ENCODE measurements around the gene SASH1. TPM values are rescaled to one million over a fixed set of nuclear protein-coding genes. Genes with fewer than 3 reads are reported as not detected.
A peak's percentile ranks its signal among the peaks of the same experiment; 100 is the strongest.

The SASH1 gene
- total and polyA plus RNA-seq, 8 donors = 5.8 to 82.6 (median 16.3) TPM

- 84 to 96% (median 94%) methylated on average over 7 of the region's 7 CpGs for WGBS, 5 donors
- no peak for DNase-seq
- H3K36me3 ChIP-seq = peaks cover 26 to 78% (median 75%) of the 10 kb centered on the region in 4 donors
- no peak overlapping the region for H3K4me3 ChIP-seq
- no peaks in the 10 kb centered on the region for H3K27me3 ChIP-seq
- H3K4me1 ChIP-seq = peaks cover 0 to 7% (median 0%) of the 10 kb centered on the region in 4 donors
- intact Hi-C loops (cut with DNase I; ENCODE audit: low total_unique reads) = no loop called here
- TF ChIP-seq POLR2A (IDR thresholded peaks at IDR 0.05) = no peak
- TF ChIP-seq EP300 (IDR thresholded peaks at IDR 0.05) = no peak
- TF ChIP-seq, protein P1, sequence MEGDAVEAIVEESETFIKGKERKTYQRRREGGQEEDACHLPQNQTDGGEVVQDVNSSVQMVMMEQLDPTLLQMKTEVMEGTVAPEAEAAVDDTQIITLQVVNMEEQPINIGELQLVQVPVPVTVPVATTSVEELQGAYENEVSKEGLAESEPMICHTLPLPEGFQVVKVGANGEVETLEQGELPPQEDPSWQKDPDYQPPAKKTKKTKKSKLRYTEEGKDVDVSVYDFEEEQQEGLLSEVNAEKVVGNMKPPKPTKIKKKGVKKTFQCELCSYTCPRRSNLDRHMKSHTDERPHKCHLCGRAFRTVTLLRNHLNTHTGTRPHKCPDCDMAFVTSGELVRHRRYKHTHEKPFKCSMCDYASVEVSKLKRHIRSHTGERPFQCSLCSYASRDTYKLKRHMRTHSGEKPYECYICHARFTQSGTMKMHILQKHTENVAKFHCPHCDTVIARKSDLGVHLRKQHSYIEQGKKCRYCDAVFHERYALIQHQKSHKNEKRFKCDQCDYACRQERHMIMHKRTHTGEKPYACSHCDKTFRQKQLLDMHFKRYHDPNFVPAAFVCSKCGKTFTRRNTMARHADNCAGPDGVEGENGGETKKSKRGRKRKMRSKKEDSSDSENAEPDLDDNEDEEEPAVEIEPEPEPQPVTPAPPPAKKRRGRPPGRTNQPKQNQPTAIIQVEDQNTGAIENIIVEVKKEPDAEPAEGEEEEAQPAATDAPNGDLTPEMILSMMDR (IDR thresholded peaks at IDR 0.05) = no peak
- TF ChIP-seq POLR2AphosphoS5 (IDR thresholded peaks at IDR 0.05) = no peak
- H3K9me3 ChIP-seq = no peaks in the 10 kb centered on the region
- no peak overlapping the region for H3K27ac ChIP-seq
Observed at GRCh38 chr6:148547110-148547509, 204.5 kb downstream of the SASH1 start.

- Histone ChIP-seq H3K27me3 (no peaks in the 10 kb centered on the region), H3K4me1 (peaks cover 0 to 7% (median 0%) of the 10 kb centered on the region in 4 donors), H3K36me3 (peaks cover 26 to 67% (median 64%) of the 10 kb centered on the region in 4 donors), H3K27ac (no peak overlapping the region), H3K9me3 (no peaks in the 10 kb centered on the region), H3K4me3 (no peak overlapping the region)
- TF ChIP-seq, protein P1 (IDR thresholded peaks at IDR 0.05) = no peak
- no peak for TF ChIP-seq POLR2A (IDR thresholded peaks at IDR 0.05)
- TF ChIP-seq EP300 (IDR thresholded peaks at IDR 0.05) = no peak
- no peak for TF ChIP-seq POLR2AphosphoS5 (IDR thresholded peaks at IDR 0.05)
- 83 to 90% (median 86%) methylated on average over 18 to 22 of the region's 22 CpGs for WGBS, 5 donors
- intact Hi-C loops (cut with DNase I; ENCODE audit: low total_unique reads) = no loop called here
- DNase-seq = peak in 1 of 2 donors; percentile 73
Observed at GRCh38 chr6:148548065-148548748, 205.6 kb downstream of the SASH1 start.

GRCh38 chr6:148548749-148549140 is 206.1 kb downstream of the SASH1 start:
- peaks cover 0 to 7% (median 0%) of the 10 kb centered on the region in 4 donors for H3K4me1 ChIP-seq
- DNase-seq = no peak
- peaks cover 24 to 62% (median 60%) of the 10 kb centered on the region in 4 donors for H3K36me3 ChIP-seq
- TF ChIP-seq POLR2A (IDR thresholded peaks at IDR 0.05) (no peak), POLR2AphosphoS5 (IDR thresholded peaks at IDR 0.05) (no peak), EP300 (IDR thresholded peaks at IDR 0.05) (no peak)
- TF ChIP-seq, protein P1 (IDR thresholded peaks at IDR 0.05) = no peak
- WGBS, 5 donors = 75 to 88% (median 82%) methylated on average over 4 of the region's 4 CpGs
- no peaks in the 10 kb centered on the region for H3K9me3 ChIP-seq
- intact Hi-C loops (cut with DNase I; ENCODE audit: low total_unique reads) = no loop called here
- no peaks in the 10 kb centered on the region for H3K27me3 ChIP-seq
- no peak overlapping the region for H3K27ac ChIP-seq
- no peak overlapping the region for H3K4me3 ChIP-seq

DNA sequence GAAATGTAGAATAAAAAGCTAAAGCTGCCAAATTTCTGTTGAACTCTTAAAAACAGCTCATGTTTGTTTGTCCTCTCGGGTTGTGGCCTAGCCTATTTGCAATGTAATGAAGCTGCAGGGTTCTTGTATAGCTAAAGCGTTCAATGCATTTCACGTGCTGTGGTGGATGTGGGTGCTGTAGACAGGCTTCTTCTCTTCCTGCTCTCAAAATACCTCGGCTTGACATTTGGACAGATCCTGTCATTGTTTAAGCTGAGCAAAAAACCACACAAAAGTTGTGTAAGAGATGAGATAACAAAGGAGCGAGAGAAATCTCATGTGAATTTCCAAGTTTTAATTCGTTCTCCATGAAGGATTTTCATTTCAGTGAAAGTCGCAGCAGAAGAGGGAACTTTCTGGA is 207.9 kb downstream of the SASH1 start:
- H3K27me3 ChIP-seq = no peaks in the 10 kb centered on the region
- no peaks in the 10 kb centered on the region for H3K9me3 ChIP-seq
- no peak overlapping the region for H3K4me3 ChIP-seq
- H3K27ac ChIP-seq = no peak overlapping the region
- peak in 1 of 2 donors; percentile 26 for DNase-seq
- WGBS, 5 donors = 35 to 50% (median 42%) methylated on average over 7 of the region's 7 CpGs
- peaks cover 15 to 44% (median 41%) of the 10 kb centered on the region in 4 donors for H3K36me3 ChIP-seq
- intact Hi-C loops (cut with DNase I; ENCODE audit: low total_unique reads) = no loop called here
- H3K4me1 ChIP-seq = peaks cover 0 to 7% (median 0%) of the 10 kb centered on the region in 4 donors
- TF ChIP-seq, protein P1 (IDR thresholded peaks at IDR 0.05) = no peak
- TF ChIP-seq POLR2A (IDR thresholded peaks at IDR 0.05) (no peak), POLR2AphosphoS5 (IDR thresholded peaks at IDR 0.05) (no peak), EP300 (IDR thresholded peaks at IDR 0.05) (no peak)
